ENCODE data around the gene OGDH.

DNA sequence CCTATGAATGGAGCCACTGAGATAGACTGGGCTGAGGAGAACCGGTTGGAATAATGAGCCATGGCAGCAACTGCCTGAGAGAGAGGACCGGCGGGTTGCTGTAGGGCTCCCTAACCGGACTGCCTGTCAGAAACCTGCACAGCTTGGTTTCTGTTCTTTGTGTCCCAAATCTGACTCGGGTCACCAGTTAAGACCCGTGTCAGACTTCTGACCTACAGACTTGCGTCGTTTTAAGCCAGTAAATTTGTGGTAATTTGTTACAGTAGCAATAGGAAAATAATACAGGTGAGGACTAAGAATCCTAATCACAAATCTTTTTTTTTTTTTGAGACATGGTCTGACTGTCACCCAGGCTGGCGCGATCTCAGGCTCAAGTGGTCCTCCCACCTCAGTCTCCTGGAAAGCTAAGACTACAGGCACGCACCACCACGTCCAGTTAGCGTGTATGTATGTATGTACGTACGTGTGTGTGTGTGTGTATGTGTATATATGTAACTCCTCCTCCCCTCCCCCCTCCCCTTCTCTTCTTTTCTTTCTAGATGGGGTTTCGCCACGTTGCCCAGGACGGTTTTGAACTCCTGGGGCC is 32.0 kb upstream of the OGDH start:
- TF ChIP-seq, protein P1, sequence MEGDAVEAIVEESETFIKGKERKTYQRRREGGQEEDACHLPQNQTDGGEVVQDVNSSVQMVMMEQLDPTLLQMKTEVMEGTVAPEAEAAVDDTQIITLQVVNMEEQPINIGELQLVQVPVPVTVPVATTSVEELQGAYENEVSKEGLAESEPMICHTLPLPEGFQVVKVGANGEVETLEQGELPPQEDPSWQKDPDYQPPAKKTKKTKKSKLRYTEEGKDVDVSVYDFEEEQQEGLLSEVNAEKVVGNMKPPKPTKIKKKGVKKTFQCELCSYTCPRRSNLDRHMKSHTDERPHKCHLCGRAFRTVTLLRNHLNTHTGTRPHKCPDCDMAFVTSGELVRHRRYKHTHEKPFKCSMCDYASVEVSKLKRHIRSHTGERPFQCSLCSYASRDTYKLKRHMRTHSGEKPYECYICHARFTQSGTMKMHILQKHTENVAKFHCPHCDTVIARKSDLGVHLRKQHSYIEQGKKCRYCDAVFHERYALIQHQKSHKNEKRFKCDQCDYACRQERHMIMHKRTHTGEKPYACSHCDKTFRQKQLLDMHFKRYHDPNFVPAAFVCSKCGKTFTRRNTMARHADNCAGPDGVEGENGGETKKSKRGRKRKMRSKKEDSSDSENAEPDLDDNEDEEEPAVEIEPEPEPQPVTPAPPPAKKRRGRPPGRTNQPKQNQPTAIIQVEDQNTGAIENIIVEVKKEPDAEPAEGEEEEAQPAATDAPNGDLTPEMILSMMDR (IDR thresholded peaks at IDR 0.05), result no peak
- TF ChIP-seq POLR2A (IDR thresholded peaks at IDR 0.05), result no peak
